PFSK-1 (cell line): ENCODE measurements around the gene RANBP10. TPM values are rescaled to one million over a fixed set of nuclear protein-coding genes. Genes with fewer than 3 reads are reported as not detected.
A peak's percentile ranks its signal among the peaks of the same experiment; 100 is the strongest.

Experiments
- FOXP2 ChIP-seq: optimal IDR thresholded peaks from 2 replicates; pipeline ENCODE3; 2011; ENCODE audit warnings: borderline replicate concordance, control low read depth, inconsistent platforms; ENCODE audit not compliant: insufficient read depth; ENCODE audit errors: extremely low read length, extremely low read depth
- POLR2AphosphoS5 ChIP-seq: IDR thresholded peaks from 2 replicates; pipeline ENCODE4 v1.6.1; 2012; ENCODE audit warnings: low read depth, mild to moderate bottlenecking, control low read depth, low read length, moderate library complexity
- SIN3A ChIP-seq: IDR thresholded peaks from 2 replicates; pipeline ENCODE4 v1.6.1; 2012; ENCODE audit warnings: mild to moderate bottlenecking, low read length, moderate library complexity, borderline replicate concordance; ENCODE audit not compliant: insufficient read depth
- TAF1 ChIP-seq: IDR thresholded peaks from 2 replicates; pipeline ENCODE4 v1.6.1; 2012; ENCODE audit warnings: low read length, control low read depth, borderline replicate concordance; ENCODE audit not compliant: insufficient read depth
- polyA plus RNA-seq: library from polyadenylated mRNA; unstranded; fragments of >200 nt; gene quantifications from one replicate; pipeline ENCODE4 v1.2.1, GENCODE V29; 2012; ENCODE audit warnings: low read depth, missing spikeins; ENCODE audit not compliant: insufficient read length
- TF ChIP-seq, protein P1 (sequence below), 2 experiments: IDR thresholded peaks; 2 replicates each; pipeline versions ENCODE4 v1.6.1 to v1.8.0; 2011 to 2012; ENCODE audit warnings: low read depth in 2 of 2, low read length in 2 of 2, control low read depth in 1 of 2, inconsistent platforms in 1 of 2, mild to moderate bottlenecking in 1 of 2, moderate library complexity in 1 of 2; ENCODE audit not compliant: insufficient read depth in 1 of 2

The RANBP10 gene
- polyA plus RNA-seq, result 11.7 TPM

DNA sequence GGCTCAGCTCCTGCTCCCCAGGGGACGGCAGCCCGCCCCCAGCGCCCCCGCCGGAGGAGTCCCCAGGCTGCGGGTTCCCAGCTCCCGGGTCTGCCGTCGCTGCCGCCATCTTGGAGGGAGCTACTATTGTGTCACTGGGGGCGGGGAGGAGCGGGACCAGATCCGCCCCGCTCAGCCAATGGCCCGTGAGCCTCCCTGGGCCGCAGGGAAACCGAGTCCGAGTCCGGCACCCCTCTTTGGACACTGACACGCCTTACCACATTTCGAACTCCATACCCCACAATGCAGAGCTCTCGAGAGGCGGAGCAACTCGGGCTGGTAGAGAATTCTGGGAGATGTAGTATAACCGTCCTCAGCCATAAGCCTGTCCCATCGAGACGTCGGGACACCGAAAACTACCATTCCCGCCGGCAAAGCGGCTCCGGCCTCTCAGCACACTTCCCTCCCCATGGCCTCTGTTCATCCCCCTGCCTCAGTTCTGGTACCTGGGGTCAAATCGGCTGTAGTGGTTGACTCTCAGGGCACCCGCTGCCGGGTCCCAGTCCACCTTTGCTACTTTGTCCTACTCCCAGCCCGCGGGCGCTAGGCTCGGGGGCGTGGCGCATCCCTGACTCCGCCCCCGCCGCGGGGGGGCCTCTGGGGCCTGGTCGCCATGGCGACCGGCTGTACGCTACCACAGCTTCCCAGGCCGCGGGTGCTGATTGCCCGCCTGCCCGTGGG, at the start of gene RANBP10, which contains the start of gene TSNAXIP1:
RANBP10 (minus strand) TSS at position 133 of the 720 bp plus-strand sequence; CDS start at position 109, 24 bp downstream.
TSNAXIP1 (plus strand) TSS at position 462 of the 720 bp plus-strand sequence. CDS start 261 bp downstream, outside the sequence.
- TF ChIP-seq TAF1 (peak; percentile 98), POLR2AphosphoS5 (peak; percentile 90), SIN3A (peak; percentile 65; the same call in 1 of the 2 replicates), FOXP2 (peak; percentile 21)
- TF ChIP-seq, protein P1, sequence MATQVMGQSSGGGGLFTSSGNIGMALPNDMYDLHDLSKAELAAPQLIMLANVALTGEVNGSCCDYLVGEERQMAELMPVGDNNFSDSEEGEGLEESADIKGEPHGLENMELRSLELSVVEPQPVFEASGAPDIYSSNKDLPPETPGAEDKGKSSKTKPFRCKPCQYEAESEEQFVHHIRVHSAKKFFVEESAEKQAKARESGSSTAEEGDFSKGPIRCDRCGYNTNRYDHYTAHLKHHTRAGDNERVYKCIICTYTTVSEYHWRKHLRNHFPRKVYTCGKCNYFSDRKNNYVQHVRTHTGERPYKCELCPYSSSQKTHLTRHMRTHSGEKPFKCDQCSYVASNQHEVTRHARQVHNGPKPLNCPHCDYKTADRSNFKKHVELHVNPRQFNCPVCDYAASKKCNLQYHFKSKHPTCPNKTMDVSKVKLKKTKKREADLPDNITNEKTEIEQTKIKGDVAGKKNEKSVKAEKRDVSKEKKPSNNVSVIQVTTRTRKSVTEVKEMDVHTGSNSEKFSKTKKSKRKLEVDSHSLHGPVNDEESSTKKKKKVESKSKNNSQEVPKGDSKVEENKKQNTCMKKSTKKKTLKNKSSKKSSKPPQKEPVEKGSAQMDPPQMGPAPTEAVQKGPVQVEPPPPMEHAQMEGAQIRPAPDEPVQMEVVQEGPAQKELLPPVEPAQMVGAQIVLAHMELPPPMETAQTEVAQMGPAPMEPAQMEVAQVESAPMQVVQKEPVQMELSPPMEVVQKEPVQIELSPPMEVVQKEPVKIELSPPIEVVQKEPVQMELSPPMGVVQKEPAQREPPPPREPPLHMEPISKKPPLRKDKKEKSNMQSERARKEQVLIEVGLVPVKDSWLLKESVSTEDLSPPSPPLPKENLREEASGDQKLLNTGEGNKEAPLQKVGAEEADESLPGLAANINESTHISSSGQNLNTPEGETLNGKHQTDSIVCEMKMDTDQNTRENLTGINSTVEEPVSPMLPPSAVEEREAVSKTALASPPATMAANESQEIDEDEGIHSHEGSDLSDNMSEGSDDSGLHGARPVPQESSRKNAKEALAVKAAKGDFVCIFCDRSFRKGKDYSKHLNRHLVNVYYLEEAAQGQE (IDR thresholded peaks at IDR 0.05; ENCODE audit: insufficient read depth in 1 of 2, low read depth in 2 of 2, low read length in 2 of 2), result peak in 1 of 2 experiments; percentile 69; a peak in 2 of 4 replicates

DNA sequence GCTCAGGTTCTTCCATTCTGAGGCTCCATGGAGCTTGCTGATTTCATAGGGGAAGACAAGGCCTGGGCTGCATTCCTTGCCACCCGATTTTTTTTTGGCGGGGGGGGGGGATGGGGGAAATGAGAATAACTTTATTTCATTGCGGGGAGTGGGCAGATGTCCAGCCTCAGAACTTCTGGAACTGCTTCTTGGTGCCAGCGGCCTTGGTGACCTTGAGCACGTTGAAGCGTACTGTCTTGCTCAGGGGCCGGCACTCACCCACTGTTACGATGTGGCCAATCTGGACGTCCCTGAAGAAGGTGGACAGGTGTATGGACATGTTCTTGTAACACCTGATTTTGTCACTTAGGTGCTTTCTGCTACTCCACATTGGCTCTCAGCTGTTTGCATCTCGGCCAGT, 49.4 kb upstream of the RANBP10 start:
- TF ChIP-seq POLR2AphosphoS5 (no peak), TAF1 (no peak), SIN3A (no peak), FOXP2 (no peak)
- TF ChIP-seq, protein P1 (IDR thresholded peaks at IDR 0.05; ENCODE audit: insufficient read depth in 1 of 2, low read depth in 2 of 2, low read length in 2 of 2), result no peak

DNA sequence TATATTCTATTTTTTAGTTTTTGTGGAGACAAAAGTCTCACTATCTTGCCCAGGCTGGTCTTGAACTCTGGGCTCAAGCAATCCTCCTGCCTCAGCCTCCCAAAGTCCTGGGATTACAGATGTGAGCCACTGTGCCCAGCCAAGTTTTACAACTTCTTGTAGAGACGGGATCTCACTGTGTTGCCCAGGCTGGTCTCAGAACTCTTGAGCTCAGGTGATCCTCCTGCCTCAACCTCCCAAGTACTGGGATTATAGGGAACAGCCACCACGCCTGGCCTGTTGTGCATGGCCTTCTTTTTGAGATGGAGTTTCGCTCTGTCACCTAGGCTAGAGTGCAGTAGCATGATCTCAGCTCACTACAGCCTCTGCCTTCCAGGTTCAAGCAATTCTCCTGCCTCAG, 47.3 kb upstream of the RANBP10 start:
- TF ChIP-seq, protein P1 (IDR thresholded peaks at IDR 0.05; ENCODE audit: insufficient read depth in 1 of 2, low read depth in 2 of 2, low read length in 2 of 2), result no peak
- TF ChIP-seq POLR2AphosphoS5 (no peak), SIN3A (no peak)

GRCh38 chr16:67848118-67848517, 41.8 kb upstream of the RANBP10 start:
- TF ChIP-seq POLR2AphosphoS5 (no peak), FOXP2 (no peak), SIN3A (no peak), TAF1 (no peak)

GRCh38 chr16:67847064-67847861, 40.9 kb upstream of the RANBP10 start, which contains the start of gene CENPT:
CENPT (minus strand) TSS chr16:67847693; CDS start chr16:67833859, 13,834 bp downstream.
- TF ChIP-seq SIN3A, result peak; percentile 15; the same call in 1 of the 2 replicates
- TF ChIP-seq, protein P1 (IDR thresholded peaks at IDR 0.05; ENCODE audit: insufficient read depth in 1 of 2, low read depth in 2 of 2, low read length in 2 of 2), result no peak
- TF ChIP-seq FOXP2, result no peak
